HuH-7 (cell line): Measurements from ENCODE around the gene GLIS2.

Source experiments
- DNase-seq: peaks from one replicate; pipeline ENCODE4 v3.0.0; 2011; ENCODE audit warnings: low spot score

The GLIS2 gene

DNA sequence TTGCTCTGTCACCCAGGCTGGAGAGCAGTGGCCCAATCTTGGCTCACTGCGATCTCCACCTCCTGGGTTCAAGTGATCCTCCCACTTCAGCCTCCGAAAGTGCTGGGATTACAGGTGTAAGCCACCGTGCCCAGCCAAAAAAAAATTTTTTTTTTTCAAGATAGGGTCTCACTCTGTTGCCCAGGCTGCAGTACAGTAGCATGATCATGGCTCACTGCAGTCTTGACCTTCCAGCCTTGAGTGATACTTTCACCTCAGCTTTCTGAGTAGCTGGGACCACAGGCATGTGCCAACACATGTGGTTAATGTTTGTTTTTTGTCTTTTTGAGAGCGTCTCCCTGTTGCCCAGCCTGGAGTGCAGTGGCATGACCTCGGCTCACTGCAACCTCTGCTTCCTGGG lies 37.0 kb downstream of the GLIS2 start:
- DNase-seq = no peak

DNA sequence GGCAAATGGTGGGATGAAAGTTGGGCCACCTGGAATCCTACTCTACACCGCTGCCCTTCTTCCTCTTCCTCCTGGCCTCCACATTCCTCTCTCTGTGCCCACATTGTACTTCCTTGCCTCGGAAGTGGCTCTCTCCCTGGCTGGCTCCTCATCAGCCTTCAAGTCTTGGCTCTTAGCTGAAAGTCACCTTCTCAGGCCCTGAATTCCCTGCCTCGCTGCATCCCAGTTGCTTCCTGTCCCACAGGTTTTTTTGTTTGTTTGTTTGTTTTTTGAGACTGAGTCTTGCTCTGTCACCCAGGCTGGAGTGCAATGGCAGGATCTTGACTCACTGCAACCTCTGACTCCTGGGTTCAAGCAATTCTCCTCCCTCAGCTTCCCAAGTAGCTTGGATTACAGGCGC lies 37.8 kb downstream of the GLIS2 start:
- no peak for DNase-seq

DNA sequence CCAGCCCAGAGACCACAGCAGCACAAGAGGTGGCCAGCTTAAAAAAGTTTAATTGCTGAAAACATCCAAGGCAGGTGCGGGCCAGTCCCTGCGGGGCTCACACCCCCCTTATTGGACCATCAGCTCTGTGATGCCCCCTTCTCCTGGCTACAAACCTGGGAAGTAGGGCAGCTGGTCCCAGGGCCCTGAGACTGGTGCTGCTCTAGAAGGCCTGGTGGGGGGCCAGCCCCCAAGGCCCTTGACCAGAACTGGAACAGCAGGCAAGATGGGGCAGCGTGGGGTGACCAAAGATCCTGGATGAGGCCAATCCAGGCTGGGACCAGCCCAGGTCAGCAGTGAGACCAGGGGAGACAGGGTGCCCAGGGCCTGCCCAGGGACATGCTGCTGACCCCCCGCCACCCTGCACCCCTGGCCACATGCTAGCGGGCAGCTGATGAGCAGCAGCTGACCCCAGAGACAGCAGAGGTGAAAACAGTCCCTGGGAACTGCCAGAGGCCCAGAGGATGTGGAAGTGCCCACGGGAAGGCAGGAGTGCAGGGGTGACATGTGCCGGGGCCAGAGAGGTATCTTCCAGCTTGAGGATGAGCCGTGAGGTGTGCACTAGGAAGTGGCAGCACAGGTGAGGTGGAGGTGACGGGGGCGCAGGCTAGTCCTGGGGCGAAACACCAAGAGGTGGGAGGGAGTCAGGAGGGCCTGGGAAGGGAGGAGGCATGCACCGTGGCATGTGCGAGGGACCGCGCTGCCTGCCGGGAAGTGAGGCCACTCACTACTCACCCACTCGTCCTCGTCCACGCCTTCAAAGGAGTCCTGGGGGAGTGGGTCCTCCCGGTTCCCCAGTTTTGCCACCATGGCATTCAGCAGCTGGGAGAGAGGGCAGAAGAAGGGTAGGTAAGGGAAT lies 38.9 kb downstream of the GLIS2 start:
- DNase-seq = no peak

DNA sequence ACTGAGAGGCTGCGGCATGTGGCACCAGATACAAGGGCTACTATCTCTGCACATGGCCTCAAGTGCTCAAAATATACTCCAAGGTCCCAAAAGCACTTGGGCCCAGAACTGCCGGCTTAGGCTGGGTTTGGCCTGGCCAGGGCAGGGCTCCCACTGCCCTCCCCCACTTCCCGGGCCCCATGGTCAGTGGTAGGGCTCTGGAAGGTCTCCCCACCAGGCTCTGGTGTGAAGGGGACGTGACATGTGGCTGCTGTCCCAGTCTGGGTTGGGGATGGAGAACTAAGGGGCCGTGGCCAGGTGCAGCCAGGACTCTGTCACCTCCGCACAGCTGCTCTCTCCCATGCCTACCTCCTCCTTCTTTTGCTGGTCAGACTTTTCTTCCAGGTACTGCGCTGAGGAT lies 41.0 kb downstream of the GLIS2 start:
- DNase-seq = no peak

DNA sequence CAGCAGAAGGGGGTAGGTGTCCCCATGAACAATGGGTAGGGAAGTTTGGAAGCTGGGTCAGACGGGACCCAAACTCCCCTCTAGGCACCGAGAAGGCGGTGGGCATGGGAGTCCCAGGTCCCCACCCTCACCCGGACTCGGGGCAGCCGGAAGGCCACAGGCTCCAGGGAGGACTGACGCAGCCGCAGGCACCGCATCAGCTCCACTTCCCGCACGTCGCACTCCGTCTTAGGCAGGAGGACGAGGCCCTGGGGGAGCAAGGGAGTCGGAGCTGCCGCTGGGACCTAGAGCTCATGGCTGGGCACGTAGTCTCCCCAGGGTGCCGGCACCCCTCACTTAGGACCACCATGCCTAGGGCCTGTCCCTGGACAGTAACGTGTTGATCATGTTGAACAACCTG lies 42.4 kb downstream of the GLIS2 start:
- DNase-seq = no peak

DNA sequence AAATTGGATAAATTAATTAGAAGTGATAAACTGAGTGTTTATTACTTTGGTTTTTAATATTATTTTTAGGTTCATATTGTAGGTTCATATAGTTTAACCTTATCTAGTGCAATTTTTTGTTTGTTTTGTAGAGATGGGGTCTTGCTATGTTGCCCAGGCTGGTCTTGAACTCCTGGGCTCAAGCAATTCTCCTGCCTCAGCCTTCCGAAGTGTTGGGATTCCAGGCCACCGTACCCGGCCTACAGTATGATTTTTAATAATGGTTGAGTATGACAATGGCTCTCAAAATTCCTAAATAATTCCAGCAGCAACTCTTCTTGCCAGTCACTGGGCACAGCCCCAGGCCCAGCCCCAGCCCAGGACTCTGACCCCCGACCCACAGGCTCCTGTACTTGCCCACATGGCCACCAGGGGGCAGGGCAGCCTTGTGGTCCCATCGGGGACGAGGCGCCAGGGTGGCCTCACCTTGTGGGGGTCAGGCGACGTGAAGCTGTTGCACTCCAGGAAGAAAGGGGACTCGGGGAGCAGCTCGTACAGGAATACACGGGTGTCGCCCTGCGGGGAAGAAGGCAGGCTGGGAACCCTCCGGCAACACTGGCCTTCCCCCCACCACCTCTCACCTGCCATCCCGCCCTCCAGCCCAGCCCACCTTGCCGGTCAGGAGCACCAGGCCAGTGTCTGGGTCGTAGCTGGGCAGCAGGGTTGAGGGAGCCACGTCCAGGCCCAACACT lies 43.1 kb downstream of the GLIS2 start:
- DNase-seq = peak; percentile 82

DNA sequence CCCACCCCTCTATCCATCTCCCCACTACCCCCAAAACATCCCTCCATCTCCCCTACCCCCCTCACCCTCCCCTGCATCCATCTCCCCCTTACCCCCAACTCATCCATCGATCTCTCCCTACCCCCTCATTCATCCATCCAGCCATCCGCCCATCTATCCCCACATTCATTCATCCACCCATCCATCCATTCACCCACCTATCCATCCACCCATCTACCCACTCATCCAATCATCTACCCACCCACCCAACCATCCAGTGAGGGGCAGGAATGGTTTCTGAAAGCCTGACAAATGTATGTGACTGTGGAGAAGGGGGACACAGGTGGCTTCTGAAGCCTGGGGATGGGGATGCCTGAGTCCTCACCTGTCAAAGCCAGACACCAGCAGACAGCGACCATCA lies 44.0 kb downstream of the GLIS2 start:
- no peak for DNase-seq

DNA sequence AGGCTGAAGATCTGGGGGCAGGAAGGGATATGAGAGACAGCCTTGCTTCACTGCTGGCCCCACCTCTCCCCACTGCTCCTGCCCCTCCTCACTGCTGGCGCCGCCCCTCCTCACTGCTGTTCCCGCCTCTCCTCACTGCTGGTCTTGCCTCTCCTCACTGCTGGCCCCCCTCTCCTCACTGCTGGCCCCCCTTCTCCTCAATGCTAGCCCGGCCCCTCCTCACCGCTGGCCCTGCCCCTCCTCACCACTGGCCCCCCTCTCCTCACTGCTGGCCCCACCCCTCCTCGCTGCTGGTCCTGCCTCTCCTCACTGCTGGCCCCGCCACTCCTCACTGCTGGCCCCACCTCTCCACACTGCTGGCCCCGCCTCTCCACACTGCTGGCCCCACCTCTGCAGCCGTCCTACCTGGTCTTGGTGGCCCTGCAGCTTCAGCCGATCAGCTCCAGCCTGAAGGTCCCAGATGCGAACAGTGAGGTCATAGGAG lies 44.7 kb downstream of the GLIS2 start:
- peak; percentile 75 for DNase-seq

DNA sequence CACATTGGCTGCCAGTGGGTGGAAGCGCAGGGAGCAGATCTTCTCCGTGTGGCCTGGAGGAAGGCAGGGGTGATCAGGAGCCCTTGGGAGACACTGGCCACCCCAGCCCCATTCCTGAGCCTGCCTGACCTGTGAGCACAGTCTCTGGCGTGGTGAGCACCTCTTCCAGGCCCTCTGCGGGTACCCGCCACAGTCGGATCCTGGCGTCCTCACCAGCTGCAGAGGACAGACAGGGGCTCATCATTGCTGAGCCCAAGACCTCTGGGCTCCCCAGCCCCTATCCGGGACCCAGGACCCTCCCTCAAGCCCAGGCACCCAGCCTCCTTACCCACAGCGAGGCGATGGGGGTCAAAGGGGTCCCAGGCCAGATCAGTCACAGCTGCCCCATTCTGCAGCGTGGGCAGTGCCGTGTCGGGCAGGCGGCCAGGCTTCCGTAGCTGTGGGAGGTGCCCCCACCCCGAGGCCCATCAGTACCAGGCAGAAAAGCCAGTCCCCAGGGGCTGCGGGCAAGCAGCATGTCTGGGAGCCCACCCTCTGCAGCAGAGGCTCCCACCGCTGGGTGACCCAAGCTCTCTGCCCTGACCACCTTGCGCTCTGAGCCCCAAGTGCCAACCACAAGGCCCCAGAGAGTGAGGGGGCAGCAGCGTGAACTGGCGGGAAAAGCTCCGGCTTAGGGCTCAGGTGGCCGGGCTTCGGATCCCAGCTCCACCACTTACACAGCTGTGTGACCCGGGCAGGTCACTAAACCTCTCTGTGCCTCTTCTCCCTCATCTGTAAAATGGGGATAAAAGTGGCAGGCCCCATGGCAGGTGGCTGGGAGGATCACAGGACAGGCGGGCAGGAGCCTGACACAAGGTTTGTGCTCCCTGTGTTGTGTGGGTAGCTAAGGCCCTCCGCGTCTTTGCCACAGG lies 45.4 kb downstream of the GLIS2 start:
- DNase-seq = no peak

DNA sequence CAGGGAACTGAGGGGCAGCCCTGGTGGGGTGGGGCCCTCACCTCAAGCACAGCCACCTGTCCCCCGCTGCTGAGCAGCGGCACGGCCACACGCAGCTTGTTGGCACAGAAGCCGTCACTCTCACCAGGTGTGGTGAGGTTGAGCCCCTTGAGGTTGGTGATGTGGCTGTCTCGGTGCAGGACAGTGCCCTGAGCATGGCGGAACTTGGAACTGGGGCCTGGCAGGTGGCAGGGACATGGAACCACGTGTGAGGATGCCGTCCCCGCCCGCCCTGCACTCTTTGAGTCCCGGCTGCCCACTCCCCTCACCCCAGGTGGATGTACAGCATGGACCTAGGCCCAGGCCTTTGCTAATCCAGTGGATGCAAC lies 46.1 kb downstream of the GLIS2 start:
- DNase-seq = no peak

DNA sequence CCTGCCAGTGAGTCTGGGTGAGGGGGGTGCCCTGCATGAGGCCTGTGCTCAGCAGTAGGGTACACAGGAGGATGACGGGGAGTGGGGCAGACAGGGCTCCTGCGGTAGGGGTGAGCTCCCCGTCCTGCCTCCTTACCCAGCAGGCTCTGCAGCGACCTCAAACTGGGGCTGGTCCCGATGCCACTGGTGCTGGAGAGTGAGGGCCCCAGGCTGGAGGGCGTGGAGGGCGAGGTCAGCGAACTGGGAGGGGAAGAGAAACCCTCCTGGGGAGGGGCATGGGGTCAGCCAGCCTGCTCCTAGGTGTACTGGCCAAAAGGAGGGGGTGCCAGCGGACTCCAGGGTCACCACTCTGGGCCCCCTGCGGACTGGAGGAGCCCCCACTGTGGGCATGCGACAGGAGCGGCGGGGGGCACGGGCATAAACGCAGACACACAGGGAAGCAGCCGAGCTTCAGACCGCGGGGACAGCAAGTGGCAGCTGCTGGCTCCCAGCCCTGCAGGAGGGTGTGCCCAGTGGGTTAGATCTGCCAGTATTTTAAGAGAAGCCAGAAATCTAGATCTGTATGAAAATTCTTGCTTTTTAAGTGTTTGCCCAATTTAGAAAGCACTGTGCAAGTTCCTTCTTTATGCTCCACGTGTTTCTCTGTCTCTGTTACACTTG lies 46.7 kb downstream of the GLIS2 start:
- no peak for DNase-seq

DNA sequence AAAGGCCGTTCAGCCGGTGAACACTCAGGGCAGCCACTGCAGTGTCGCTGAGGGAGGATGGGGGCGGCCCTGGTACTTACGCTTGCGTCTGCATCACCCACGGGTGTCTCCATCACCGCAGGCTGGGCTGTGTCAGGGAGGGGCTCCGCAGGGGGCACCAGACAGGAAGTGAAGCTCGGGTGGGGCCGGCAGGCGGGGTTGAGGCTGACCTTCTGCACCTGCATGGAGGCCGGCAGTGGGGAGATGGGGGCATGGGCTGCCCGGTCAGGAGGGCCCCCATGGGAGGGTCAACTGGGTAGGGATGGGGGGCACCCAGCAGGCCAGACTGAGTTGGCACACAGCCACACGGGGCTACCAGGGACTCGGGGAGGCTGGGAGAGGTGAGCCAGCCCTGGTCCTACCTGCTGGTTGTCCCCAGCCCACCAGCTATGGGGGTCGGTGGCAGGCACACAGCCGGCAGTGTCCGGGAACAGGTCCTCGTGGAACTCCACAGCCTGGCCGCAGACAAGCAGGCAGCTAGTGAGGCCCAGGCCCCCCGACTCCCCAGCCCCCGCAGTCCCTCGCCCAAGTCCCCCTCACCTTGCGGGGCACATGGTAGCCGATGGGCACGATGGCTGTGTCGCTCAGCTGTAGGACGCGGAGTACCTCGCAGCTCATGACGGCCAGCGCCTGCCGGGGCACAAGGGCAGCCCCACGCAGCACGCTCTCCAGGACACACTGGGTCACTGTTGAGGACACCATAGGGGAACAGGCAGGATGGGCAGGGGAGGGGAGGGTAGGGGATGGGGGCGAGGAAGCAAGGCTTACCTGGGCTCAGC lies 48.5 kb downstream of the GLIS2 start:
- DNase-seq = no peak

DNA sequence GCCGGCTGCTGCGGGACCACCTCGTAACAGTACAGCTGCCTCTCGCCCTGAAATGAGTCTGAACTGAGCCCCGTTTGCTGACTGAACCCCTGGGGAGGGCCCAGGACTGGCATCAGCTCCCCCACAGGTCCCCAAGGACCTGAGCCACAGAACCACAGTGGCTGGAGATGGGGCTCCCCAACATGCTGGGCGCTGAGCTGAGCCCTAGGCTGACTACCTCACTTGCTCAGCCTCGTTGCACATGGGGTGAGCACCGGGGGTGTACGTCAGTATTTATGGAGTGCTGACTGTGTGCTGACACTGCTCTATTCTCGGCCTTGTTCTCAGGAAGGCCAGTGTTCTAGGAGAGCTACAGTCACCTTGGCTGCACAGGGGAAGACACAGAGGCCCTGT lies 49.1 kb downstream of the GLIS2 start:
- DNase-seq = no peak

DNA sequence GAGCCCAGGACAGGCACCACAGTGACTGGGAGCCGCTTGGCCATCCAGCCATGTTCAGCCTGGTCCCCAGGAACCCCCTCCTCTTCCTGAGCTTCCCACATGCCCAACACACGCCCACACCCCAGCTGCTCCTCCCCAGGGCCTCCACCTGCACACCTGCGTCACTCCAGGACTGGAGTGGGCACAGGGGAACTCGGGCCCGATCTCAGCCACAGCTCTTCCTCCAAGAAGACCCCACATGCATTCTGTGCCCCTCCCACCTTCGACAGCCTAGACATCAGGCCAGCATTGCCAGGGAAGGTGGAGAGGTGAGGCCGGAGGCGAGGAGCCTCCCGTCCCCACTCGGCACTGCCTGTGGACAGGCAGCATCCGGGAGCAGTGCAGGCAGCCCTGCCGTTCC lies 49.7 kb downstream of the GLIS2 start:
- DNase-seq = no peak

DNA sequence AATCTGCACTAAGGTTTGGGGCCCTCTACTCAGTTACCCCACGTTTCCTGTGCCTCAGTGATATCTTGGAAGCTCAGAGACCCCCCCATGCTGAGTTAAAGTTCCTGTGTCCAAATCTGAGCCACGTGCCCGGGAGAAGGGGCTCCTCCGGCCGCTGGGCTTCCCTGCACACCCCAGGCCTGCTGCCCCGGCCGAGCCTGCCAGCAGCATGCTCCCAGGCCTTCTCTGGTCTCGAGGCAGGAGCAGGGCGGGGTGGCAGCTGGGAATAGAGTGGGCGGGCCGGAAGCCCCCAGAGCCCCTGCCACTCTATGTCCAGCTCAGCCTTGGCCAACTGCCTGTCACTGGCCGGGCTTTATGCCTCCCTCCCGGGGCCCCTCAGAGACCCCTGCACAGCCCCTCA lies 50.1 kb downstream of the GLIS2 start:
- no peak for DNase-seq

DNA sequence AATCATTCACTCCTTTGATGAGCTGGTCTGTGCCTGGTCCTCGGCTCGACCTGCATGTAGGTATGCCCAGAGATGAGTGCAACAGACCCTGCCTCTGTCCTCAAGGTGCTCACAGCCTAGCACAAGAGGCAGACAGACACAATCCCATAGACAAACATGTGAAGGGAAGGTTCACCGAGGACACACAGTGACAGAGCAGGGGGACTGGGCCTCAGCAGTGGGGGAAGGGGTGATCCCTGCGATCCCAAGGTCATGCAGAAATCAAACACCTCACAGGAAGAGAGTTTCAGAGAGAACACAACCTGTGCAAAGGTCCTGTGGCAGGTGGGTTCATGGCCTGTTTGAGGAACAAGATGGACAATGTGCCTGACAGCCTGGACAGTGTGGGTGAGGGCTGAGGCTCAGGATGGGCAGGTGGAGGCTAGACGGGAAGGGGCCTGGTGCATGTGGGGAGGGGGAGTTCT lies 51.6 kb downstream of the GLIS2 start:
- DNase-seq = no peak

DNA sequence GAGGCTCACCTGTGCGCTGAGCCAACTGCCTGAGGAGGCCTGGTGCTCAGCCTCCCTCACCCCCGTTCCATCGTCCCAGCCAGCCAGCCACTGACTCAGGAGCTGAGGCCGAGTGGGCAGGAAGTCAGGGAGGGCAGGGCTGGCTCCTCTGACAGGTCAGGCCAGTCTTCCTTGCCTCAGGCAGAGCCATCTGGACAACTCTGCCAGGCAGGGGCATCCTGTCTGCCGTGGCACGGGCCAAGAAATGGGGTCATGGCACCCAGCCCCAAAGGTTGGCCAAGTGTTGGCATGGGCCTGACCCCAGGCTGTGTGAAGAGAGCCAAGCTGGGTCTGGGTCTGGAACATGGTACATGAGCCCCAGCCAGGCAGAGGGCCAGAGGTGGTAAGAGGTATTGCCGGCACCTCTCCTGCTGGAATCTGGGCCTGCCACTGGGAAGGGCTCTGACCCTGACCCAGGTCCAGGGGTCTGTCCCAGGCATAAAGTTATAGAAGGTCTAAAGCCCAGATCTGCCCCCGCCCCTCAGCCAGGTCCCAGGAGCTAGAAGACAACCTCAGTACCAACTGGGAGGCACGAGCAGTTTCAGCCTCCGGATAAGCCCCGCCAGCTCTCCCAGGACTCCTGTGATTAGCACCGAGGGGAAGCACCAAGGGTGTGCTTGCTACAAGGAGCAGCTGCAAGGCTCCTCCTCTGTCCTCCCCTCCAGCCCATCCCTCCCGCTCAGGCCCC lies 53.3 kb downstream of the GLIS2 start:
- DNase-seq = no peak

DNA sequence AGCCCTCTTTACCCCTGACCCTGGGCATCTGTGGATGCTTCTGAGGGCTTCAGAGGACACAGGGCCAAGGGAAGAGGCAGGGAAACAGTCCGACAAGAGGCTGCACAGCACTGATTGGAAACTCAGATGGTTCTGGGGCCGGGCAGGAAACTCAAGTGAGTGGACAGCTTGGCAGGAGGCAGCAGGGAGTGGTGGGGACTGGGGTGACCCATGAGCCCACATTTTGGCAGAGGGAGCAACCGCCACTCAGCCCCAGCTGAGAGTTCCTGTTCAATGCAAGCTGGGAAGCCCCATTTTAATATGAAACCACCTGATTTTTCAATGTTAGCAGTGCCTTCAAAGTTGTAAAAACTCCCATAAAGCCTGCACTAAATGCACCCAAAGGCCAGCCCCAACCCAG lies 54.3 kb downstream of the GLIS2 start:
- DNase-seq = no peak

DNA sequence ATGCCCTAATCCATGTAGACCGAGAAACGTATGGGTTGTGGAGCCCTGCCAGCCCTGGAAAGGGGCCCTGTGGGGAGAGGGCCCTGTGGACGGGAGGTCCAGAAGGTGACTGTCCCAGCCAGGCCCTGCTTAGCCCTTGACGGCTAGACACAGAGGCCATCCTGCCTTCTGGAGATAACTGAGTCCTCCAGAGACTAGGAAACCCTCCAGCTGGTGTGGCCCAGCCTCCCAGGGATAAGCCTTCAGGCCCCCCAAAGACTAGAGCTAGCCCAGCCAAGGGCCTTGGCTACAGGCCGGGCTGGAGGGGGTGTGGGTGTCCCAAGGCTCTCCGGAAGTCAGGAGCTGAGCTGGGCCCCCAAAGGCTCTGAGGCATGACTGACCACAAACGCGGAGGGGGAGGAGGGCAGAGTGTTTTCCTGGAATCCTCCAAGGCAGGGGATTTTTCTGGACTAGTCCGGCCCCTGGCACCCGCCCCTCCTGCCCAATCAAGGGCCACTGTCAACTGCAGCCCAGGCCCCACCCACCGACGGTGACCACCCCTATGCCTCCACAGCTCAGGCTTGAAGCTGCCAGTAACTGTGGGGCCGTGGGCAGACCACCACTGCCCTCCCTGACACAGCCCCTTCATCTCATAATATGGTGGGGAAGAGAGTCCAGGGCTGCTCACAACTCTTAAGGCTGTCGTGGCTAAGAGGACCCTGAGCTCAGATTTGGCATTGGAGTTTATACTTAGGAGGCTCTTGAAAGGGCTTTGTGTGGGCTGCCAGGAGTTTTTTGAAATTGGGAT lies 54.9 kb downstream of the GLIS2 start:
- no peak for DNase-seq
